CD8-positive, alpha-beta memory T cell (primary cell): ENCODE results near the gene KCNK7. TPM values are rescaled to one million over a fixed set of nuclear protein-coding genes. Genes with fewer than 3 reads are reported as not detected.

Source experiments
- CTCF ChIA-PET: fragments of 350-600 bp; sonication (Branson Sonifier 250); formaldehyde crosslinking; loops from one replicate; lab custom pipeline; 2021; ENCODE audit warnings: antibody characterized with exemption; lab: Charles Lee
- POLR2A ChIA-PET: fragments of 350-600 bp; sonication (Branson Sonifier 250); formaldehyde crosslinking; loops from one replicate; lab custom pipeline; 2021; ENCODE audit warnings: antibody characterized with exemption; lab: Charles Lee
- DNase-seq, 5 donors: peaks; one replicate each; pipeline versions ENCODE4 v3.0.0 to v3.0.0-alpha.2; 2020 to 2022; ENCODE audit warnings: mixed read lengths in 1 of 5
- H3K27ac ChIP-seq: one replicate; pipeline ENCODE4 v1.7.0; 2013; ENCODE audit warnings: low read depth, mild to moderate bottlenecking, low read length, moderate library complexity
- H3K27me3 ChIP-seq: 2 replicates; pipeline ENCODE4 v1.7.0; 2013; ENCODE audit warnings: low read length, mild to moderate bottlenecking; ENCODE audit not compliant: insufficient read depth, poor library complexity, severe bottlenecking
- H3K36me3 ChIP-seq: 2 replicates; pipeline ENCODE4 v1.7.0; 2013; ENCODE audit warnings: mild to moderate bottlenecking, low read length, moderate library complexity; ENCODE audit not compliant: insufficient read depth
- H3K4me1 ChIP-seq: 2 replicates; pipeline ENCODE4 v1.7.0; 2013; ENCODE audit warnings: mild to moderate bottlenecking, low read length, moderate library complexity; ENCODE audit not compliant: insufficient read depth
- H3K4me3 ChIP-seq: 2 replicates; pipeline ENCODE4 v1.7.0; 2013; ENCODE audit warnings: mild to moderate bottlenecking, low read length
- H3K9me3 ChIP-seq: 2 replicates; pipeline ENCODE4 v1.7.0; 2013; ENCODE audit warnings: mild to moderate bottlenecking, low read length
- H3K27ac Mint-ChIP-seq, 8 donors: one replicate each; pipeline ENCODE4 v1.8.0; 2020 to 2021; ENCODE audit warnings: mixed read lengths in 8 of 8, mild to moderate bottlenecking in 6 of 8, inconsistent platforms in 3 of 8, moderate library complexity in 3 of 8
- H3K27me3 Mint-ChIP-seq, 2 donors: one replicate each; pipeline ENCODE4 v1.8.0; 2020 to 2021; ENCODE audit warnings: mixed read lengths in 2 of 2, mild to moderate bottlenecking in 1 of 2, moderate library complexity in 1 of 2
- H3K36me3 Mint-ChIP-seq, 3 donors: one replicate each; pipeline ENCODE4 v1.8.0; 2020 to 2021; ENCODE audit warnings: mixed read lengths in 3 of 3, inconsistent platforms in 1 of 3, mild to moderate bottlenecking in 1 of 3
- H3K4me1 Mint-ChIP-seq, 3 donors: one replicate each; pipeline ENCODE4 v1.8.0; 2020 to 2021; ENCODE audit warnings: mixed read lengths in 3 of 3, inconsistent platforms in 1 of 3, mild to moderate bottlenecking in 1 of 3
- H3K4me3 Mint-ChIP-seq, 7 donors: one replicate each; pipeline ENCODE4 v1.8.0; 2020 to 2021; ENCODE audit warnings: mixed read lengths in 7 of 7, mild to moderate bottlenecking in 6 of 7, moderate library complexity in 4 of 7, inconsistent platforms in 2 of 7
- H3K9me3 Mint-ChIP-seq, 5 donors: one replicate each; pipeline ENCODE4 v1.8.0; 2020 to 2022; ENCODE audit warnings: mixed read lengths in 5 of 5, mild to moderate bottlenecking in 3 of 5, moderate library complexity in 2 of 5, inconsistent platforms in 1 of 5
- polyA plus RNA-seq: library from polyadenylated mRNA; unstranded; fragments of 300-500 nt; fragmentation: Illumina TruSeq; gene quantifications from one replicate; pipeline ENCODE4 v1.2.3, GENCODE V29; 2021
- total RNA-seq, 2 experiments: library from RNA; stranded (reverse); gene quantifications; one replicate each; pipeline ENCODE4 v1.2.3, GENCODE V29; 2021

Gene KCNK7
- total and polyA plus RNA-seq, 3 experiments from 2014 or later = 0.59 to 0.64 TPM; not detected in 1

- Mint-ChIP-seq H3K4me1 (peaks cover 33 to 59% (median 39%) of the 10 kb centered on the region in 3 donors), H3K9me3 (no peaks in the 10 kb centered on the region), H3K27me3 (peaks cover 0 to 3% of the 10 kb centered on the region in 2 donors), H3K27ac (peak overlapping the region in 6 of 8 donors; percentile 36 to 87 (median 70)), H3K36me3 (no peaks in the 10 kb centered on the region), H3K4me3 (peak overlapping the region in 4 of 7 donors; percentile 16 to 75 (median 30))
- ChIA-PET POLR2A (interaction anchor here (0.7 to 1.2 kb wide), 3 partner anchors 9 to 1843 kb away, joined by 3 to 4 read pairs (median 3); partner anchors contain the start of gene ZNRD2), CTCF (interaction anchor here (0.9 to 4.6 kb wide), 4 partner anchors 9 to 31 kb away, joined by 4 to 36 read pairs (median 8); partner anchors contain the start of gene ZNRD2)
- no peaks in the 10 kb centered on the region for H3K36me3 ChIP-seq
- no peak overlapping the region for H3K4me3 ChIP-seq
- no peaks in the 10 kb centered on the region for H3K9me3 ChIP-seq
- H3K4me1 ChIP-seq = peaks cover 58% of the 10 kb centered on the region
- no peak for DNase-seq
- H3K27ac ChIP-seq = no peak overlapping the region
- H3K27me3 ChIP-seq = no peaks in the 10 kb centered on the region
Measured at GRCh38 chr11:65560555-65561418, 34.8 kb downstream of the KCNK7 start.

GRCh38 chr11:65559951-65560537 lies 35.6 kb downstream of the KCNK7 start:
- Histone ChIP-seq H3K9me3 (no peaks in the 10 kb centered on the region), H3K27ac (no peak overlapping the region), H3K4me1 (peaks cover 58% of the 10 kb centered on the region), H3K27me3 (no peaks in the 10 kb centered on the region), H3K4me3 (no peak overlapping the region), H3K36me3 (no peaks in the 10 kb centered on the region)
- Mint-ChIP-seq H3K4me3 (peak overlapping the region in 4 of 7 donors; percentile 39 to 75 (median 54)), H3K36me3 (no peaks in the 10 kb centered on the region), H3K27me3 (peaks cover 0 to 3% of the 10 kb centered on the region in 2 donors), H3K27ac (peak overlapping the region in 6 of 8 donors; percentile 42 to 82 (median 70)), H3K9me3 (no peaks in the 10 kb centered on the region), H3K4me1 (peaks cover 31 to 59% (median 37%) of the 10 kb centered on the region in 3 donors)
- DNase-seq = no peak
- CTCF ChIA-PET = interaction anchor here (0.9 to 4.6 kb wide), 5 partner anchors 8 to 34 kb away, joined by 3 to 36 read pairs (median 4); partner anchors contain the start of gene ZNRD2
- POLR2A ChIA-PET = interaction anchor here (0.5 to 1.2 kb wide), 3 partner anchors 10 to 19 kb away, joined by 3 to 4 read pairs (median 3); partner anchors contain the start of gene ZNRD2

GRCh38 chr11:65559535-65559934 lies 36.1 kb downstream of the KCNK7 start:
- ChIA-PET CTCF (interaction anchor here (0.8 to 4.6 kb wide), 6 partner anchors 8 to 34 kb away, joined by 3 to 36 read pairs (median 4); partner anchors contain the start of gene ZNRD2), POLR2A (interaction anchor here (0.5 to 1.2 kb wide), 4 partner anchors 11 to 20 kb away, joined by 3 to 4 read pairs (median 3); partner anchors contain the start of genes FAM89B and ZNRD2)
- Histone ChIP-seq H3K9me3 (no peaks in the 10 kb centered on the region), H3K4me3 (no peak overlapping the region), H3K4me1 (peaks cover 58% of the 10 kb centered on the region), H3K27ac (no peak overlapping the region), H3K27me3 (no peaks in the 10 kb centered on the region), H3K36me3 (no peaks in the 10 kb centered on the region)
- Mint-ChIP-seq H3K27me3 (peaks cover 0 to 3% of the 10 kb centered on the region in 2 donors), H3K4me1 (peaks cover 32 to 60% (median 39%) of the 10 kb centered on the region in 3 donors), H3K4me3 (peak overlapping the region; percentile 33 to 74 (median 60)), H3K27ac (peak overlapping the region in 6 of 8 donors; percentile 19 to 95 (median 74)), H3K9me3 (no peaks in the 10 kb centered on the region), H3K36me3 (no peaks in the 10 kb centered on the region)
- no peak for DNase-seq

- peaks cover 37 to 65% (median 43%) of the 10 kb centered on the region in 3 donors for H3K4me1 Mint-ChIP-seq
- peaks cover 0 to 1% (median 0%) of the 10 kb centered on the region in 3 donors for H3K36me3 Mint-ChIP-seq
- peak overlapping the region; percentile 47 for H3K4me3 ChIP-seq
- H3K27me3 ChIP-seq = no peaks in the 10 kb centered on the region
- H3K4me1 ChIP-seq = peaks cover 60% of the 10 kb centered on the region
- H3K9me3 Mint-ChIP-seq = no peaks in the 10 kb centered on the region
- H3K36me3 ChIP-seq = no peaks in the 10 kb centered on the region
- ChIA-PET POLR2A (interaction anchor here (0.6 to 1.2 kb wide), 4 partner anchors 11 to 15 kb away, joined by 3 to 4 read pairs (median 3); partner anchors contain the start of genes FAM89B and ZNRD2), CTCF (interaction anchor here (0.8 to 4.6 kb wide), 5 partner anchors 12 to 35 kb away, joined by 3 to 36 read pairs (median 4); partner anchors contain the start of gene ZNRD2)
- peak overlapping the region; percentile 55 to 89 (median 61) for H3K4me3 Mint-ChIP-seq
- peaks cover 0 to 3% of the 10 kb centered on the region in 2 donors for H3K27me3 Mint-ChIP-seq
- H3K27ac Mint-ChIP-seq = peak overlapping the region in 6 of 8 donors; percentile 19 to 95 (median 78)
- H3K9me3 ChIP-seq = no peaks in the 10 kb centered on the region
- H3K27ac ChIP-seq = peak overlapping the region; percentile 54
- no peak for DNase-seq
Measured at GRCh38 chr11:65558930-65559509, 36.6 kb downstream of the KCNK7 start.

- peaks cover 0 to 1% (median 0%) of the 10 kb centered on the region in 3 donors for H3K36me3 Mint-ChIP-seq
- Histone ChIP-seq H3K4me1 (peaks cover 59% of the 10 kb centered on the region), H3K27ac (peak within 1 kb of the TSS; percentile 54), H3K36me3 (no peaks in the 10 kb centered on the region), H3K4me3 (peak within 1 kb of the TSS; percentile 53), H3K27me3 (no peaks in the 10 kb centered on the region), H3K9me3 (no peaks in the 10 kb centered on the region)
- H3K27me3 Mint-ChIP-seq = peaks cover 0 to 3% of the 10 kb centered on the region in 2 donors
- H3K4me3 Mint-ChIP-seq = peak within 1 kb of the TSS; percentile 80 to 94 (median 91)
- ChIA-PET CTCF (interaction anchor here (0.8 to 4.6 kb wide), 3 partner anchors 12 to 17 kb away, joined by 3 to 36 read pairs (median 5); partner anchors contain the start of gene ZNRD2), POLR2A (interaction anchor here (0.5 to 1.0 kb wide), 3 partner anchors 14 to 185 kb away, joined by 3 to 11 read pairs (median 3); partner anchors contain the start of gene FAM89B)
- H3K27ac Mint-ChIP-seq = peak within 1 kb of the TSS; percentile 84 to 97 (median 94)
- peak in 4 of 5 donors; percentile 32 to 63 (median 40) for DNase-seq
- H3K4me1 Mint-ChIP-seq = peaks cover 37 to 62% (median 44%) of the 10 kb centered on the region in 3 donors
- H3K9me3 Mint-ChIP-seq = no peaks in the 10 kb centered on the region
Measured at GRCh38 chr11:65558002-65558929, 37.3 kb downstream of the KCNK7 start, which contains the start of gene LTBP3. Gene LTBP3, minus strand, starts transcription at chr11:65558359. Its CDS starts 400 bp downstream, at chr11:65557959.

GRCh38 chr11:65557280-65558001 lies 38.2 kb downstream of the KCNK7 start:
- Histone ChIP-seq H3K4me3 (peak overlapping the region; percentile 53), H3K36me3 (no peaks in the 10 kb centered on the region), H3K27me3 (no peaks in the 10 kb centered on the region), H3K4me1 (peaks cover 65% of the 10 kb centered on the region), H3K27ac (peak overlapping the region; percentile 31), H3K9me3 (no peaks in the 10 kb centered on the region)
- H3K36me3 Mint-ChIP-seq = peaks cover 0 to 2% (median 1%) of the 10 kb centered on the region in 3 donors
- POLR2A ChIA-PET = interaction anchor here (0.6 to 1.2 kb wide), 4 partner anchors 9 to 531 kb away, joined by 3 to 6 read pairs (median 4); no protein-coding TSS in a partner anchor
- no peak for DNase-seq
- no peaks in the 10 kb centered on the region for H3K9me3 Mint-ChIP-seq
- H3K27ac Mint-ChIP-seq = peak overlapping the region; percentile 84 to 97 (median 93)
- H3K4me1 Mint-ChIP-seq = peaks cover 41 to 69% (median 46%) of the 10 kb centered on the region in 3 donors
- H3K4me3 Mint-ChIP-seq = peak overlapping the region; percentile 80 to 94 (median 91)
- H3K27me3 Mint-ChIP-seq = peaks cover 0 to 3% of the 10 kb centered on the region in 2 donors
- CTCF ChIA-PET = interaction anchor here (1.3 to 2.0 kb wide), 3 partner anchors 8 to 16 kb away, joined by 4 to 14 read pairs (median 7); partner anchors contain the start of gene ZNRD2
